GM08714 (cell line): ENCODE measurements around the gene CYREN.
"Not testable (repeated sequence)": the region's sequence is repeated elsewhere in the genome, so short reads cannot be mapped to it uniquely, and the experiment has no call there.

ENCODE experiments used
- H3K4me3 ChIP-seq: fragments of 200-500 bp; sonication (Bioruptor generic); 2 replicates; pipeline ENCODE4 v1.5.1; 2014; ENCODE audit warnings: mild to moderate bottlenecking, low read length, inconsistent platforms
- ZNF274 ChIP-seq: IDR thresholded peaks from 2 replicates; pipeline ENCODE4 v1.6.1; 2012; ENCODE audit warnings: mild to moderate bottlenecking, low read depth, low read length

The CYREN gene

GRCh38 chr7:135147341-135147898 is 23.1 kb downstream of the CYREN start:
- H3K4me3 ChIP-seq: peak overlapping the region; percentile 94; the same call in 1 of the 2 replicates

DNA sequence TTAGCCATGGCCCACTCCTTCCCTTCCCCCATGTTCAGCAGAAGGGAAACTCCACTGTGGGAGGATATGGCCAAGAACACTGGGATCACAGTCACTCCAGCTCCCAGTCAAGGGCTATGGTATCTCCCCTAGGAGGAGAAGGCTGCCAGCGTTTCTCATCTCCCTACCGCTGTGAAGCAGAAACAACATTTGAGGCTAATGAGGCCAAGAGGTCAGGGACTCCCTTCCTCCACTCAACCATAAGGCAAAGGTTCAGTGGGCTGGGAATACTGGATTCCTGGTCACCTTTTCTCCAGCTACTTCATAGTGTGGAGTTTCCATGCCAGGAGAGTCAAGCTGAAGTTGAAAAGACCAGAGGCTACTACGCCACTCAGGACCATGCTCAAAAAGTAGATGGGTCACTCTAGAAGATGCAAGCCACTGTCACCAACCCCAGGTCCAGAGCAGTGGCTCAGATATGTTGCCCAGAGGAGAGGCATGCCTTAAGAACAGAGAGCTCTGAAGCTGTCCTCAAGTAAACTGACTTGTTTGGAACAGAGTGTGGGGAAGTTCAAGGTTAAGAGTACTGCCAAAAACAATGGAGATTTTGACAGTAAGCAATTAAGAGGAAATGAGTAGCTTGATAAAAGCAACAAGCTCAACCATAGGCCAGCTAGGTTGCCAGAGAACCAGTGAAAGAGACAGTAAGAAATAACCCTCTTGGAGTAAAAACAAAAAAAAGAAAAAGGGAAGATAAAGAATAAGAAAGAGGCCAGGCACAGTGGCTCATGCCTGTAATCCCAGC is 26.4 kb downstream of the CYREN start:
- no peak overlapping the region for H3K4me3 ChIP-seq
- no peak for TF ChIP-seq ZNF274

More at GRCh38 chr7:135147341-135147898, 23.1 kb downstream of the CYREN start:
- no peak for TF ChIP-seq ZNF274

DNA sequence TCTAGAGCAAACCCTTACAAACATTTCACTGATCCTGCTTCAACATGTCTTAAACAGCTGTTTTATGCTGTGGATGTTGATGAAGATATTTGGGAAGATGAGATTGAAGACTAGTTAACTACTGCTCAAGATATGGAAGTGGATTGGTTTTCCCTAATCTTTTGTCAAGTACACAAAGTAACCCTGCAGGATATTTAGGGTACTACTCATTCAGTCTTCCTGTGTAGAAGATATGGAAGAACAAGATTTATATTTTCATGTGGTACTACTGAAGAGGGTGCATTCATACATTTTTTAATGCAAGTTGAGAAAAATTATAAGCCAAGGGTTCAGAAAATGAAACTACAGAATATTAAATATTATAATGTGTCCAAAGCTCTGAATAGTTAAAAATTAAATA is 40.9 kb downstream of the CYREN start:
- H3K4me3 ChIP-seq: no peak overlapping the region
- no peak for TF ChIP-seq ZNF274

GRCh38 chr7:135128931-135129330 is 41.6 kb downstream of the CYREN start:
- H3K4me3 ChIP-seq: no peak overlapping the region
- TF ChIP-seq ZNF274: no peak

DNA sequence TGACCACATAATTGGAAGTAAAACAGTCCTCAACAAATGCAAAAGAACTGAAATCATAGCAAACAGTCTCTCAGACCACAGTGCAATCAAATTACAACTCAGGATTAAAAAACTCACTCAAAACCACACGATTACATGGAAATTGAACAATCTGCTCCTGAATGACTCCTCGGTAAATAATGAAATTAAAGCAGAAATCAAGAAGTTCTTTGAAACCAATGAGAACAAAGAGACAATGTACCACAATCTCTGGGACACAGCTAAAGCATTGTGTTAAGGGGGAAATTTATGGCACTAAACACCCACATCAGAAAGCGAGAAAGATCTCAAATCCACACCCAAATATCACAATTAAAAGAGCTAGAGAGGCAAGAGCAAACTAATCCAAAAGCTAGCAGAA is 45.9 kb downstream of the CYREN start:
- not testable (repeated sequence) for H3K4me3 ChIP-seq

DNA sequence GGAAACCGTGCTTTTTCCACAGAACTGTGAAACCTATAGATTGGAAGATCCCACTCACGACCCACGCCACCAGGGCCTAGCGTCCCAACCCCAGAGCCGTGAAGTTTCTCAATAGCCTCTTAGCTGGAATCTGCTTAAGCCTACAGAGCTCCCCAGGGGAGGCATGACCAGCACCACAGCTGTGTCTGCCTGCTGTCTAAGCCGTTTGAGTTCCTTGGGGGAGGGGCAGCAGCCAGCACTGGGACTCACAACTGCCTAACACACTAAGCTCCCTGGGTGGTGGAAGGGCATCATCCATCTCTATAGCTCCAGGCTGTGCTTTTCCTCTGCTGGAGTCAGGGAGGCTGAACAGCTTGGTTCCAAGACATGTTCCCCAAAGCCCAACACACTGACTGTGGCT is 48.6 kb downstream of the CYREN start:
- H3K4me3 ChIP-seq: no peak overlapping the region
- no peak for TF ChIP-seq ZNF274

DNA sequence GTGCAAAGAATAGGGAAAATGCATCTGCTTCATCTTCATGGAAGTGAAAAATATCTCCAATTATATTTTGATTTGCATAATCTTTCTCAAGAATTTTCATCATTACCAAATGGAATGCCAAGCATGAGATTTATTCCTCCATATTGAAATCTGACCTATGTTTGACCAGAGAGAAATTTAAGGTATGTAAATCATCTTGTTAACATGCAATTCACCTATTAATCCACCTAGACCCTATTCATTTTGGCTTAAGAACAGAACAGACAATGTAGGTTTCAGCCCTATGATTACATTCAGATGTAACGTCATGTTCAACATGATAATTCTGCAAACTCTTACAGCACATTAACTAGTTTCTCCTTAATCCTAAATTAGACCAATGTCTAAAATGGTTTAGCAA is 53.4 kb downstream of the CYREN start:
- H3K4me3 ChIP-seq: no peak overlapping the region
- TF ChIP-seq ZNF274: no peak
